ENCODE results near the gene FCMR.

The FCMR gene, protein sequence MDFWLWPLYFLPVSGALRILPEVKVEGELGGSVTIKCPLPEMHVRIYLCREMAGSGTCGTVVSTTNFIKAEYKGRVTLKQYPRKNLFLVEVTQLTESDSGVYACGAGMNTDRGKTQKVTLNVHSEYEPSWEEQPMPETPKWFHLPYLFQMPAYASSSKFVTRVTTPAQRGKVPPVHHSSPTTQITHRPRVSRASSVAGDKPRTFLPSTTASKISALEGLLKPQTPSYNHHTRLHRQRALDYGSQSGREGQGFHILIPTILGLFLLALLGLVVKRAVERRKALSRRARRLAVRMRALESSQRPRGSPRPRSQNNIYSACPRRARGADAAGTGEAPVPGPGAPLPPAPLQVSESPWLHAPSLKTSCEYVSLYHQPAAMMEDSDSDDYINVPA

DNA sequence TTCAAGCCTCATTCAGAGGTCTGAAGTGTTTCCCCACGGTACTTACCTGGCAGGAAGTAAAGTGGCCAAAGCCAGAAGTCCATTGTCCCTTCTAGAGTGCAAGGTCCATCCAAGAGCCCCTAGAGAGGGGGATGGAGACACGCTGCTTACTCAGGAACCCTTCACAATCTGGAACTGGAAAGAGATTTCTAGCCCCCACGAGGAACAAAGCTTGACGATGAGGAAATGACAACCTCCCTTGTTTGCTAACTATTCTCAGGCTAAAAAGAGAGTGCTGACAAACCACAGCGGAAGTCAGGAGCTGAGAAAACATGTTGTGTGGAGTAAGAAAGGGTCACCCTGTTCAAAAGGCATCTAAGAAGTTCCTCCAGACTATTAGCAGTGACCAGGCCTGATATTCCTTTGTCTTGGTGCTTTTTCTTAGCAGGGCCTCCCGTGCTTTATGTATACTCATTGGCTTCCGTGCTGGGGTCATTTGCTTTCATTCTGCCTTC, at the start of gene FCMR:
Gene FCMR, minus strand, starts transcription at position 170 of the 494 bp plus-strand sequence. Its CDS starts 87 bp downstream, at position 83.
- TF ChIP-seq, protein P1, sequence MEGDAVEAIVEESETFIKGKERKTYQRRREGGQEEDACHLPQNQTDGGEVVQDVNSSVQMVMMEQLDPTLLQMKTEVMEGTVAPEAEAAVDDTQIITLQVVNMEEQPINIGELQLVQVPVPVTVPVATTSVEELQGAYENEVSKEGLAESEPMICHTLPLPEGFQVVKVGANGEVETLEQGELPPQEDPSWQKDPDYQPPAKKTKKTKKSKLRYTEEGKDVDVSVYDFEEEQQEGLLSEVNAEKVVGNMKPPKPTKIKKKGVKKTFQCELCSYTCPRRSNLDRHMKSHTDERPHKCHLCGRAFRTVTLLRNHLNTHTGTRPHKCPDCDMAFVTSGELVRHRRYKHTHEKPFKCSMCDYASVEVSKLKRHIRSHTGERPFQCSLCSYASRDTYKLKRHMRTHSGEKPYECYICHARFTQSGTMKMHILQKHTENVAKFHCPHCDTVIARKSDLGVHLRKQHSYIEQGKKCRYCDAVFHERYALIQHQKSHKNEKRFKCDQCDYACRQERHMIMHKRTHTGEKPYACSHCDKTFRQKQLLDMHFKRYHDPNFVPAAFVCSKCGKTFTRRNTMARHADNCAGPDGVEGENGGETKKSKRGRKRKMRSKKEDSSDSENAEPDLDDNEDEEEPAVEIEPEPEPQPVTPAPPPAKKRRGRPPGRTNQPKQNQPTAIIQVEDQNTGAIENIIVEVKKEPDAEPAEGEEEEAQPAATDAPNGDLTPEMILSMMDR (IDR thresholded peaks at IDR 0.05; ENCODE audit: poor library complexity, severe bottlenecking): no peak
- no peak for ATAC-seq (ENCODE audit: low read depth)
- H3K27me3 ChIP-seq (ENCODE audit: insufficient read depth, poor library complexity, severe bottlenecking): no peaks in the 10 kb centered on the region
- no peaks in the 10 kb centered on the region for H3K9me3 ChIP-seq (ENCODE audit: severe bottlenecking)
- H3K4me1 ChIP-seq (ENCODE audit: insufficient read depth, poor library complexity, severe bottlenecking): no peaks in the 10 kb centered on the region
- no peak within 1 kb of the TSS for H3K4me3 ChIP-seq (ENCODE audit: severe bottlenecking)
- H3K27ac ChIP-seq (ENCODE audit: poor library complexity, severe bottlenecking): no peak within 1 kb of the TSS
- no peak for DNase-seq (ENCODE audit: low spot score)
- H3K36me3 ChIP-seq (ENCODE audit: low read depth): no peaks in the 10 kb centered on the region

DNA sequence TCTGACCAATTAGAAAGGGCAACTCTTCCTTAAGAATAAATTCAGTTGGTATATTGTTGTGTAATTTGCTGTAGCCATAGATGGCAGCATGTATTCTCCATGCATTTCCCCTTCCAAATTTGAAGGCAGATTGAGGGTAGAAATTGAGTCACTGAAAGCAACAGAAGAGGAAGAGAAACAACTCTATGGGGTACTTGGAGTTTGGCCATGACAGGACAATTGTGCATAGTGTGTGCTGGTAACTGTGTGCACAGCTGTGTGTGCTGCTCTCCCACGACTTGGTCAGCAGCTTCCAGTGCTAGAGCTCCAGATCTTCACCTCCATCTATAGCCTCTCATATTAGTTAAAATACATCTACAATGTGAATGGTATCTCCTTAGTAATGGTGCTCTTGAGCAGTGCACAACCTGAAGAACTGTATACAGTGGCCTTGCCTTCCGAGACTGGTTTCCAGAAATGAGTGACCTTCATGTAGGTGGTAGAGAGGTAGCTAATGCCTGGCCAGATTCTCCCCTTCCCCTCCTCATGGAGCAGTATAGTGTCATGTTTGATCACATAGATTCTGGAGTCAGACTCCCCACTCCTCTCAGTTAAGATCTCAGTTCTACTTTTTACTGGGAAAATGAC, 49.4 kb upstream of the FCMR start:
- DNase-seq (ENCODE audit: low spot score): no peak
- H3K27me3 ChIP-seq (ENCODE audit: insufficient read depth, poor library complexity, severe bottlenecking): no peaks in the 10 kb centered on the region
- no peak for ATAC-seq (ENCODE audit: low read depth)

DNA sequence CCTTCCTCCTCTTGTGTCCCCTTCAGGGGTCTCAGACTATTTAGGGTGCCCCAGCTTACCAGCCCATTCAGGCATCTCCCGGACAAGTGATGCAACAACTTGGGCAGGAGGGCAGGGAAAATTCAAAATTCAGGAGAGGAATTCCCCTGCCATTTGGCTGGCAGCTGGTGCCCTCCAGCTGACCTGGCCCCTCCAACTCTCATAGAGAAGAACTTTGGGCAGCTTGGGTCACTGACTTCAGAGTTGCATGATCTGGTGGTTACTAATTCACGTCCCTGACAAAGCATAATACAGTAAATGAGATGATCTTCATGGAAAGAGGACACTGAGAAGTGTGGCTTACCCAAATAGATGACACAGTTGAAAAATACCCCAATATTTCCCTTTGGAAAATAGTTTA, 48.7 kb upstream of the FCMR start, which contains the start of gene FCAMR:
Gene FCAMR, minus strand, starts transcription at position 15 of the 400 bp plus-strand sequence. CDS start 335 bp downstream, outside the sequence.
- ATAC-seq (ENCODE audit: low read depth): no peak
- Histone ChIP-seq H3K27me3 (ENCODE audit: insufficient read depth, poor library complexity, severe bottlenecking) (no peaks in the 10 kb centered on the region), H3K9me3 (ENCODE audit: severe bottlenecking) (no peaks in the 10 kb centered on the region), H3K36me3 (ENCODE audit: low read depth) (no peaks in the 10 kb centered on the region), H3K4me1 (ENCODE audit: insufficient read depth, poor library complexity, severe bottlenecking) (no peaks in the 10 kb centered on the region), H3K27ac (ENCODE audit: poor library complexity, severe bottlenecking) (no peak within 1 kb of the TSS), H3K4me3 (ENCODE audit: severe bottlenecking) (no peak within 1 kb of the TSS)
- TF ChIP-seq, protein P1 (IDR thresholded peaks at IDR 0.05; ENCODE audit: poor library complexity, severe bottlenecking): no peak
- no peak for DNase-seq (ENCODE audit: low spot score)

More for the DNA sequence above, 49.4 kb upstream of the FCMR start:
- Histone ChIP-seq H3K27ac (ENCODE audit: poor library complexity, severe bottlenecking) (no peak overlapping the region), H3K4me3 (ENCODE audit: severe bottlenecking) (no peak overlapping the region), H3K9me3 (ENCODE audit: severe bottlenecking) (no peaks in the 10 kb centered on the region), H3K4me1 (ENCODE audit: insufficient read depth, poor library complexity, severe bottlenecking) (no peaks in the 10 kb centered on the region), H3K36me3 (ENCODE audit: low read depth) (no peaks in the 10 kb centered on the region)
- TF ChIP-seq, protein P1 (IDR thresholded peaks at IDR 0.05; ENCODE audit: poor library complexity, severe bottlenecking): no peak

DNA sequence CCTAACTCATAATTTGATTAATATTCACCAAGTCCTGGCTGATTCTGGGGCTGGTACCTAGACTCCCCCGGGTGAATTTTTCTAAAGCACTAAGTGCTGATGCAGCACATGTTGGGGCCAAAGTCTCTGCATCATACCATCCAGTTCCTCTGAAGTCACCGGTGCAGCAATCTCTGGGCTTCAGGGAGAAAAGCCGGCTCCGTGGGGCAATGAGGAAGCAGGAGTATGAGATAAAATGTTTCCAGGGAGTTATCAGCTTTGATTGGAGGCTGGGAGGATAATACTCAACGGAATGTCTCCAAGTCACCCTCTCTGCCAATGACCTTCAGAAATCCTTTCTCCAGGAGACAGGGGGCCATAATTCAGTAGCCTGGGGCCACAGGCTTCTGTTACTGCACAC, 47.3 kb upstream of the FCMR start:
- Histone ChIP-seq H3K36me3 (ENCODE audit: low read depth) (no peaks in the 10 kb centered on the region), H3K27me3 (ENCODE audit: insufficient read depth, poor library complexity, severe bottlenecking) (no peaks in the 10 kb centered on the region), H3K27ac (ENCODE audit: poor library complexity, severe bottlenecking) (no peak overlapping the region), H3K4me1 (ENCODE audit: insufficient read depth, poor library complexity, severe bottlenecking) (no peaks in the 10 kb centered on the region), H3K4me3 (ENCODE audit: severe bottlenecking) (no peak overlapping the region), H3K9me3 (ENCODE audit: severe bottlenecking) (no peaks in the 10 kb centered on the region)
- DNase-seq (ENCODE audit: low spot score): no peak
- TF ChIP-seq, protein P1 (IDR thresholded peaks at IDR 0.05; ENCODE audit: poor library complexity, severe bottlenecking): no peak
- ATAC-seq (ENCODE audit: low read depth): no peak

Data from RWPE2 (cell line).